K562 (cell line): ENCODE measurements around the gene TSPAN16. TPM values are rescaled to one million over a fixed set of nuclear protein-coding genes. Genes with fewer than 3 reads are reported as not detected.

Experiments
- ARID1B ChIP-seq: fragments of 450-650 bp; IDR thresholded peaks from 2 replicates; pipeline ENCODE4 v1.6.1; 2016; ENCODE audit warnings: antibody characterized with exemption, mild to moderate bottlenecking, inconsistent platforms
- BDP1 ChIP-seq: IDR thresholded peaks from 3 replicates; pipeline ENCODE4 v1.6.1; 2011; ENCODE audit not compliant: insufficient read length, insufficient read depth
- DEAF1 ChIP-seq: fragments of 450-650 bp; formaldehyde crosslinking; IDR thresholded peaks from 2 replicates; pipeline ENCODE4 v1.4.0; 2020; ENCODE audit warnings: mild to moderate bottlenecking, moderate library complexity
- JUNB ChIP-seq: fragments of 450-650 bp; formaldehyde crosslinking; conservative IDR thresholded peaks from 2 replicates; pipeline ENCODE4 v1.4.0; 2020; ENCODE audit warnings: mild to moderate bottlenecking
- MXI1 ChIP-seq: IDR thresholded peaks from 2 replicates; pipeline ENCODE4 v1.6.1; 2011; ENCODE audit warnings: low read depth, mild to moderate bottlenecking, improper control_type of control experiment, low read length
- OTX1 ChIP-seq: fragments of 450-650 bp; formaldehyde crosslinking; IDR thresholded peaks from 2 replicates; pipeline ENCODE4 v1.4.0; 2022; ENCODE audit warnings: mild to moderate bottlenecking
- PCBP2 ChIP-seq: fragments of 200-400 bp; formaldehyde crosslinking; IDR thresholded peaks from 2 replicates; pipeline ENCODE4 v1.6.1; 2018; ENCODE audit warnings: low read length, low read depth, mild to moderate bottlenecking, moderate library complexity; ENCODE audit not compliant: poor library complexity, severe bottlenecking
- RAD21 ChIP-seq, 2 experiments: fragments of 250-450 bp in 1 of 2; fragments of 450-650 bp in 1 of 2; sonication (Bioruptor Pico) in 1 of 2; formaldehyde crosslinking in 1 of 2; IDR thresholded peaks in 1 of 2; conservative IDR thresholded peaks in 1 of 2; 2 replicates each; pipeline versions ENCODE4 v1.4.0 to v1.8.0; 2020 to 2022; ENCODE audit warnings: mild to moderate bottlenecking in 2 of 2, moderate library complexity in 1 of 2
- RFX7 ChIP-seq: fragments of 250-450 bp; sonication (Bioruptor Pico); IDR thresholded peaks from 2 replicates; pipeline ENCODE4 v1.5.1; 2021; ENCODE audit warnings: mild to moderate bottlenecking
- SMC3 ChIP-seq: conservative IDR thresholded peaks from 2 replicates; pipeline ENCODE4 v1.6.1; 2011; ENCODE audit warnings: low read depth, low read length, improper control_type of control experiment; ENCODE audit not compliant: insufficient read depth
- STAT5B ChIP-seq: fragments of 250-450 bp; sonication (Bioruptor Pico); IDR thresholded peaks from 2 replicates; pipeline ENCODE4 v1.8.0; 2021; ENCODE audit warnings: mild to moderate bottlenecking, inconsistent platforms
- ZNF583 ChIP-seq: fragments of 250-450 bp; sonication (Bioruptor Pico); IDR thresholded peaks from 2 replicates; pipeline ENCODE4 v1.4.0; 2020
- polyA plus RNA-seq, 8 experiments: library from polyadenylated mRNA; depleted of rRNA in 4 of 8; stranded (reverse) in 5 of 8; unstranded in 3 of 8; fragments of >200 nt; fragmentation: Nextera tagmentation in 2 of 8; fragmentation: Illumina TruSeq in 1 of 8; extraction: Ambion mirVana in 2 of 8; extraction: Trizol in 1 of 8; gene quantifications; 2 replicates each; pipeline versions ENCODE4 v1.2.1 to v1.2.3, GENCODE V29; 2011 to 2014; ENCODE audit warnings: inconsistent platforms in 1 of 8, missing spikeins in 1 of 8
- total RNA-seq, 7 experiments: library from RNA; depleted of rRNA in 6 of 7; stranded (reverse); fragments of >200 nt in 6 of 7; fragmentation: Illumina TruSeq in 2 of 7; extraction: Trizol in 2 of 7; gene quantifications; 2 replicates each; pipeline versions ENCODE4 v1.2.1 to v1.2.3, GENCODE V29; 2011 to 2021; ENCODE audit warnings: low replicate concordance in 1 of 7

The TSPAN16 gene
- total and polyA plus RNA-seq, 9 of the 15 experiments (the other 6 are each of a cell fraction or from before 2014, with no cell fraction given): not detected

GRCh38 chr19:11288349-11288748, 7.6 kb upstream of the TSPAN16 start (continued):
- TF ChIP-seq RAD21 (CRISPR knock-in tag; conservative IDR thresholded peaks at IDR 0.05 in 1 of 2, IDR thresholded peaks at IDR 0.05 in 1 of 2) (peak in 1 of 2 experiments; percentile 60; a peak in 3 of 4 replicates), BDP1 (no peak), SMC3 (peak; percentile 31), ZNF583 (CRISPR knock-in tag) (no peak), PCBP2 (no peak), ARID1B (no peak), RFX7 (no peak), JUNB (CRISPR knock-in tag) (no peak), STAT5B (CRISPR knock-in tag) (no peak), DEAF1 (CRISPR knock-in tag) (0 out of 2 replicates have a peak, but pooled peaks have one; percentile 22), MXI1 (no peak), OTX1 (CRISPR knock-in tag) (no peak)
